Lower leg skin (tissue), 3 donors: ENCODE results near the gene MIAT.

Source experiments
- CTCF ChIP-seq, 3 donors: fragments of 450-650 bp; IDR thresholded peaks; one replicate each; pipeline ENCODE4 v1.5.1; 2016; ENCODE audit warnings: antibody characterized with exemption in 3 of 3, mild to moderate bottlenecking in 3 of 3, moderate library complexity in 2 of 3
- POLR2A ChIP-seq, 2 donors: fragments of 450-650 bp; IDR thresholded peaks; one replicate each; pipeline ENCODE4 v1.6.1; 2016 to 2017; ENCODE audit warnings: antibody characterized with exemption in 2 of 2, mild to moderate bottlenecking in 1 of 2, moderate library complexity in 1 of 2

GRCh38 chr22:26690654-26691376 is 33.4 kb downstream of the MIAT start:
- TF ChIP-seq CTCF (IDR thresholded peaks at IDR 0.05) (no peak), POLR2A (IDR thresholded peaks at IDR 0.05) (no peak)
